CD4-positive, alpha-beta memory T cell (primary cell): Measurements from ENCODE around the gene NUP58. TPM values are rescaled to one million over a fixed set of nuclear protein-coding genes. Genes with fewer than 3 reads are reported as not detected.

ENCODE experiments used
- CTCF ChIA-PET: fragments of 350-600 bp; sonication (Branson Sonifier 250); formaldehyde crosslinking; loops from one replicate; lab custom pipeline; 2021; ENCODE audit warnings: inconsistent platforms; ENCODE audit not compliant: partially characterized antibody; lab: Charles Lee
- POLR2A ChIA-PET: fragments of 350-600 bp; sonication (Branson Sonifier 250); formaldehyde crosslinking; loops from one replicate; lab custom pipeline; 2021; ENCODE audit not compliant: partially characterized antibody; lab: Charles Lee
- DNase-seq, 5 donors: peaks; one replicate each; pipeline versions ENCODE4 v3.0.0 to v3.0.0-alpha.2; 2020 to 2022; ENCODE audit warnings: mixed read lengths in 1 of 5
- H3K27ac ChIP-seq: one replicate; pipeline ENCODE4 v1.7.0; 2013; ENCODE audit warnings: low read depth, low read length
- H3K27me3 ChIP-seq: 2 replicates; pipeline ENCODE4 v1.7.0; 2013; ENCODE audit warnings: mild to moderate bottlenecking, low read length, moderate library complexity; ENCODE audit not compliant: insufficient read depth
- H3K36me3 ChIP-seq: 2 replicates; pipeline ENCODE4 v1.7.0; 2013; ENCODE audit warnings: mild to moderate bottlenecking, low read length, moderate library complexity; ENCODE audit not compliant: insufficient read depth
- H3K4me1 ChIP-seq: 2 replicates; pipeline ENCODE4 v1.7.0; 2013; ENCODE audit warnings: mild to moderate bottlenecking, low read length, moderate library complexity; ENCODE audit not compliant: insufficient read depth
- H3K4me3 ChIP-seq, 2 donors: one replicate each; pipeline ENCODE4 v1.7.0; 2013; ENCODE audit warnings: low read length in 2 of 2, mild to moderate bottlenecking in 1 of 2
- H3K9me3 ChIP-seq, 2 donors: one replicate each; pipeline ENCODE4 v1.7.0; 2013; ENCODE audit warnings: low read length in 2 of 2, control low read depth in 1 of 2; ENCODE audit not compliant: control insufficient read depth in 1 of 2
- H3K27ac Mint-ChIP-seq, 7 donors: one replicate each; pipeline ENCODE4 v1.8.0; 2020 to 2021; ENCODE audit warnings: mixed read lengths in 7 of 7, mild to moderate bottlenecking in 6 of 7, inconsistent platforms in 3 of 7, moderate library complexity in 3 of 7
- H3K27me3 Mint-ChIP-seq, 2 donors: one replicate each; pipeline ENCODE4 v1.8.0; 2020 to 2021; ENCODE audit warnings: mixed read lengths in 2 of 2
- H3K36me3 Mint-ChIP-seq, 2 donors: one replicate each; pipeline ENCODE4 v1.8.0; 2020 to 2021; ENCODE audit warnings: mixed read lengths in 2 of 2, inconsistent platforms in 1 of 2, mild to moderate bottlenecking in 1 of 2
- H3K4me1 Mint-ChIP-seq, 4 donors: one replicate each; pipeline ENCODE4 v1.8.0; 2020 to 2021; ENCODE audit warnings: mixed read lengths in 4 of 4, mild to moderate bottlenecking in 1 of 4
- H3K4me3 Mint-ChIP-seq, 8 donors: one replicate each; pipeline ENCODE4 v1.8.0; 2020 to 2021; ENCODE audit warnings: mixed read lengths in 8 of 8, mild to moderate bottlenecking in 7 of 8, moderate library complexity in 6 of 8, inconsistent platforms in 3 of 8
- H3K9me3 Mint-ChIP-seq, 8 donors: one replicate each; pipeline ENCODE4 v1.8.0; 2020 to 2021; ENCODE audit warnings: mixed read lengths in 8 of 8, mild to moderate bottlenecking in 5 of 8, inconsistent platforms in 3 of 8, moderate library complexity in 1 of 8
- intact Hi-C: fragments of 100-400 bp; cut with micrococcal nuclease; formaldehyde crosslinking; loops from one replicate; pipeline ENCODE4 v1.15.1; 2023
- polyA plus RNA-seq, 2 donors: library from polyadenylated mRNA; unstranded; fragments of 300-500 nt; fragmentation: Illumina TruSeq; gene quantifications; one replicate each; pipeline ENCODE4 v1.2.3, GENCODE V29; 2021
- total RNA-seq, 2 experiments: library from RNA; stranded (reverse); gene quantifications; one replicate each; pipeline ENCODE4 v1.2.3, GENCODE V29; 2021

The NUP58 gene
- total and polyA plus RNA-seq, 4 experiments from 2014 or later, result 7.7 to 43.3 (median 30.8) TPM

DNA sequence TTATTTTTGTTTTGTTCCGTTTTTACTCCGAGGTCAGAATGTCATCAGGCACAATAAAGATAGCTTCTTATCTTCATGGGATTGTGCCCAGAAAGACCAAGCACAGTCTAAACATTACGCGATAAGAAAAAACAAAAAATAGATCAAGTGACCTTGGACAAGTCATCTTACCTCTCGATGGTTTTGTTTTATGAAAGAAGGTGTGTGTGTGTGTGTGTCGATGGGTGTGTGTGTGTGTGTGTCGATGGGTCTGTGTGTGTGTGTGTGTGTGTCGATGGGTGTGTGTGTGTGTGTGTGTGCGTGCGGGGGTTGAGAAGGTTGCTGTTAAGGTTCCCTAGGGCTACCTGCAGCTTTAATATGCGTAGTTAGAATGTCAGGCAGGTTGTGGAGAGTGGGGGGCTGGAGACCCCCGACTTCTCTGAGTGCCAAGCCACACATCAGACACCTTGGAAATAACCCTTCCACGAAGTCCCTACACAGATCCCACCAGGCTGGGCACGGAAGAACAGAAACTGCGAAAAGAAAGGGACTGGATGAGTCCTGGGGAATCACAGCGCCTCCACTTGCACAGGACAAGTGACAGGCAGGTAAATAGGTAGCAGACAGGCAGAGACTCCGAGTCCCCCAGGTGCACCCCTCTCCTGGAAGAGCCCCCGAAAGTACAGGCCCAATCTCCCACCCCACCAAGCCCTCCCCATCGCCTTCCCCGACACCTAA, 69.9 kb downstream of the NUP58 start:
- peaks cover 15% of the 10 kb centered on the region for H3K27me3 ChIP-seq
- Mint-ChIP-seq H3K9me3 (no peaks in the 10 kb centered on the region), H3K4me3 (peak overlapping the region; percentile 47 to 81 (median 70)), H3K36me3 (no peaks in the 10 kb centered on the region), H3K4me1 (peaks cover 7 to 15% (median 10%) of the 10 kb centered on the region in 4 donors), H3K27ac (peak overlapping the region in 1 of 7 donors; percentile 28), H3K27me3 (peaks cover 50 to 58% of the 10 kb centered on the region in 2 donors)
- ChIA-PET POLR2A (interaction anchor here (0.7 kb wide), 1 partner anchor 1498 kb away, joined by 3 read pairs; no protein-coding TSS in a partner anchor), CTCF (interaction anchor here (0.7 kb wide), 1 partner anchor 1062 kb away, joined by 4 read pairs; no protein-coding TSS in a partner anchor)
- intact Hi-C loops, result no loop called here
- H3K9me3 ChIP-seq, result no peaks in the 10 kb centered on the region
- H3K4me3 ChIP-seq, result no peak overlapping the region
- H3K36me3 ChIP-seq, result no peaks in the 10 kb centered on the region
- no peak overlapping the region for H3K27ac ChIP-seq
- peaks cover 4% of the 10 kb centered on the region for H3K4me1 ChIP-seq
- DNase-seq, result no peak

DNA sequence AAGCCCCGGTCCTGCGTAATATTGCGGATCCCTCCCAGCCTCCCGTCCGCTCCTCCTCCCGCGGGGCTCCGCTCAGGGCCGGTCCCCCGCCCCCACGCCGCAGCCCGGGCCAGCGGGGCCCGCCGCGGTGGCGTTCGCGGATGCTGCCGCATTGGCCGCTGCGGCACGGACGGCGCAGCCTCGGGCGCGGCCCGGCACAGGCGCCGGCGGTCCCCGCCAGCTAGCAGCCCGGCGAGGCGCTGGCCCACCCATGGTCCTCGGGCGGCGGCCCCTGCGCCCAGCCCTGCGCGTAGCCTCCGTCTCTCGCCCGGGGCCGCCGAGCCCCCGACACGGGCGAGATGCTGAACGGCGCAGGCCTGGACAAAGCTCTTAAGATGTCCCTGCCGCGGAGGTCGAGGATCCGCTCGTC, 70.5 kb downstream of the NUP58 start, which contains the start of gene ATP8A2:
Gene ATP8A2, plus strand, starts transcription at position 100 of the 409 bp plus-strand sequence. Its CDS starts 239 bp downstream, at position 339.
- intact Hi-C loops, result no loop called here
- CTCF ChIA-PET, result no interaction called here
- H3K27ac Mint-ChIP-seq, result peak within 1 kb of the TSS in 1 of 7 donors; percentile 28

GRCh38 chr13:25372284-25373081, 71.1 kb downstream of the NUP58 start:
- H3K27me3 Mint-ChIP-seq, result peaks cover 50 to 54% of the 10 kb centered on the region in 2 donors
- no peaks in the 10 kb centered on the region for H3K9me3 Mint-ChIP-seq
- peak overlapping the region in 4 of 8 donors; percentile 3 to 61 (median 32) for H3K4me3 Mint-ChIP-seq
- Histone ChIP-seq H3K4me1 (peaks cover 4% of the 10 kb centered on the region), H3K27ac (no peak overlapping the region), H3K27me3 (peaks cover 15% of the 10 kb centered on the region), H3K4me3 (no peak overlapping the region), H3K36me3 (no peaks in the 10 kb centered on the region), H3K9me3 (no peaks in the 10 kb centered on the region)
- peaks cover 7 to 15% (median 10%) of the 10 kb centered on the region in 4 donors for H3K4me1 Mint-ChIP-seq
- no peak overlapping the region for H3K27ac Mint-ChIP-seq
- CTCF ChIA-PET, result no interaction called here
- intact Hi-C loops, result no loop called here
- DNase-seq, result no peak
- POLR2A ChIA-PET, result no interaction called here
- H3K36me3 Mint-ChIP-seq, result no peaks in the 10 kb centered on the region

More for the DNA sequence above, 70.5 kb downstream of the NUP58 start, which contains the start of gene ATP8A2:
- Mint-ChIP-seq H3K27me3 (peaks cover 50 to 58% of the 10 kb centered on the region in 2 donors), H3K36me3 (no peaks in the 10 kb centered on the region), H3K4me1 (peaks cover 7 to 15% (median 10%) of the 10 kb centered on the region in 4 donors), H3K4me3 (peak within 1 kb of the TSS; percentile 47 to 81 (median 70)), H3K9me3 (no peaks in the 10 kb centered on the region)
- Histone ChIP-seq H3K9me3 (no peaks in the 10 kb centered on the region), H3K27ac (no peak within 1 kb of the TSS), H3K36me3 (no peaks in the 10 kb centered on the region), H3K4me1 (peaks cover 4% of the 10 kb centered on the region), H3K4me3 (no peak within 1 kb of the TSS), H3K27me3 (peaks cover 15% of the 10 kb centered on the region)
- POLR2A ChIA-PET, result no interaction called here
- DNase-seq, result no peak

- no peak overlapping the region for H3K4me3 ChIP-seq
- Mint-ChIP-seq H3K4me3 (peak overlapping the region in 1 of 8 donors; percentile 53), H3K36me3 (no peaks in the 10 kb centered on the region), H3K4me1 (peaks cover 7 to 15% (median 10%) of the 10 kb centered on the region in 4 donors), H3K27me3 (peaks cover 37 to 44% of the 10 kb centered on the region in 2 donors), H3K9me3 (no peaks in the 10 kb centered on the region), H3K27ac (no peak overlapping the region)
- POLR2A ChIA-PET, result no interaction called here
- H3K9me3 ChIP-seq, result no peaks in the 10 kb centered on the region
- peaks cover 15% of the 10 kb centered on the region for H3K27me3 ChIP-seq
- no peaks in the 10 kb centered on the region for H3K36me3 ChIP-seq
- peak; percentile 28 to 51 (median 38) for DNase-seq
- H3K27ac ChIP-seq, result no peak overlapping the region
- peaks cover 4% of the 10 kb centered on the region for H3K4me1 ChIP-seq
- intact Hi-C loops, result loop anchor here (1.0 kb wide), 2 partner anchors 109 to 381 kb away; no protein-coding TSS in a partner anchor
- CTCF ChIA-PET, result interaction anchor here (0.7 to 3.8 kb wide), 12 partner anchors 9 to 1323 kb away, joined by 3 to 29 read pairs (median 4); no protein-coding TSS in a partner anchor
These were observed 74.4 kb downstream of the NUP58 start for GRCh38 chr13:25375727-25376358.

- H3K36me3 Mint-ChIP-seq, result no peaks in the 10 kb centered on the region
- CTCF ChIA-PET, result interaction anchor here (0.7 to 3.8 kb wide), 5 partner anchors 12 to 144 kb away, joined by 3 to 29 read pairs (median 3); no protein-coding TSS in a partner anchor
- intact Hi-C loops, result no loop called here
- peaks cover 15% of the 10 kb centered on the region for H3K27me3 ChIP-seq
- no peak overlapping the region for H3K27ac ChIP-seq
- H3K4me3 Mint-ChIP-seq, result no peak overlapping the region
- peaks cover 34 to 44% of the 10 kb centered on the region in 2 donors for H3K27me3 Mint-ChIP-seq
- no peaks in the 10 kb centered on the region for H3K9me3 Mint-ChIP-seq
- H3K4me3 ChIP-seq, result no peak overlapping the region
- no peak for DNase-seq
- H3K36me3 ChIP-seq, result no peaks in the 10 kb centered on the region
- H3K4me1 ChIP-seq, result peaks cover 3% of the 10 kb centered on the region
- H3K9me3 ChIP-seq, result no peaks in the 10 kb centered on the region
- POLR2A ChIA-PET, result no interaction called here
- H3K27ac Mint-ChIP-seq, result no peak overlapping the region
- H3K4me1 Mint-ChIP-seq, result peaks cover 0 to 8% (median 5%) of the 10 kb centered on the region in 4 donors
These were observed 76.0 kb downstream of the NUP58 start for GRCh38 chr13:25377244-25377962.

GRCh38 chr13:25378528-25378927, 77.1 kb downstream of the NUP58 start:
- Mint-ChIP-seq H3K4me3 (no peak overlapping the region), H3K36me3 (no peaks in the 10 kb centered on the region), H3K27ac (no peak overlapping the region), H3K4me1 (peaks cover 0 to 5% (median 1%) of the 10 kb centered on the region in 4 donors), H3K9me3 (no peaks in the 10 kb centered on the region), H3K27me3 (peaks cover 23 to 37% of the 10 kb centered on the region in 2 donors)
- ChIA-PET CTCF (interaction anchor here (0.9 to 1.1 kb wide), 2 partner anchors 29 to 144 kb away, joined by 3 read pairs; no protein-coding TSS in a partner anchor), POLR2A (no interaction called here)
- Histone ChIP-seq H3K4me1 (no peaks in the 10 kb centered on the region), H3K9me3 (no peaks in the 10 kb centered on the region), H3K36me3 (no peaks in the 10 kb centered on the region), H3K27ac (no peak overlapping the region), H3K27me3 (peaks cover 7% of the 10 kb centered on the region), H3K4me3 (no peak overlapping the region)
- intact Hi-C loops, result no loop called here
- DNase-seq, result no peak
